Amniotic epithelial cell (primary cell): Measurements from ENCODE around the gene COA6.
"Not testable (repeated sequence)": the region's sequence is repeated elsewhere in the genome, so short reads cannot be mapped to it uniquely, and the experiment has no call there.

Source experiments
- DNase-seq: peaks from one replicate; pipeline ENCODE4 v3.0.0-alpha.2; 2010; ENCODE audit warnings: low read depth

The COA6 gene

DNA sequence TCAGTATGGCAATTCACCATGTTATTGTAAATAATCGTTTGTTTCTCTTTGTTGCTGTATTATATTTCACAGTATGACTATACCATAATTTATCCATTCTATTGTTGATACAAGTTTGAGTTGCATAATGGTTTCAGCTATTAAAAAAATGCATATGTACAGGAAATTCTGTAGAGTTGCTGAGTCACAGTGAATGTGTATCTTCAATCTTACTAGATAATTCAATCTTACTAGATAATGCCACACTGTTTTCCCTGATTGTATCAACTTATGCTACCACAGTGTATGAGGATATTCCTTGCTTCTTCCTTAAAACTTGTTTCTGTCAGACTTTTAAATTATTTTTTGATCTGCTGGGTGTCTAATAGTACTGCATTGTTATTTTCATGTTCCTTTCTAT, 3.5 kb upstream of the COA6 start:
- peak; percentile 30 for DNase-seq

DNA sequence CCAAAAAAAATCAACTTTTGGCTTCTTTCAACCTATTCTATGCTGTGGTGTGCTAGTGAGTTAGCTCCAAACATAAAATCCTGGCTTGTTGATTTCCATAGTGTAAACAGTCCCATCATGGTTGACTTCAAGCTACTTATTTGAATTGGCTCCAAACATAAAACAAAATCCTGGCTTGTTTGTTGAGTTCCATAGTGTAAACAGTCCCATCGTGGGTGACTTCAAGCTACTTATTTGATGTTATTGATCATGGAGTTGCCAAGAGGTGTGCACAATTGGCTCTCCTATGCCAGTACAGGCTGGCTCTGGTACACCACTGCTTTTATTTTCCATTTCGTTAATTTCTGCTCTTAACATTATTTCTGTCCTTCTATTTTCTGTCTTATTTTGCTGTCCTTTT, 1.8 kb upstream of the COA6 start:
- DNase-seq, result no peak

DNA sequence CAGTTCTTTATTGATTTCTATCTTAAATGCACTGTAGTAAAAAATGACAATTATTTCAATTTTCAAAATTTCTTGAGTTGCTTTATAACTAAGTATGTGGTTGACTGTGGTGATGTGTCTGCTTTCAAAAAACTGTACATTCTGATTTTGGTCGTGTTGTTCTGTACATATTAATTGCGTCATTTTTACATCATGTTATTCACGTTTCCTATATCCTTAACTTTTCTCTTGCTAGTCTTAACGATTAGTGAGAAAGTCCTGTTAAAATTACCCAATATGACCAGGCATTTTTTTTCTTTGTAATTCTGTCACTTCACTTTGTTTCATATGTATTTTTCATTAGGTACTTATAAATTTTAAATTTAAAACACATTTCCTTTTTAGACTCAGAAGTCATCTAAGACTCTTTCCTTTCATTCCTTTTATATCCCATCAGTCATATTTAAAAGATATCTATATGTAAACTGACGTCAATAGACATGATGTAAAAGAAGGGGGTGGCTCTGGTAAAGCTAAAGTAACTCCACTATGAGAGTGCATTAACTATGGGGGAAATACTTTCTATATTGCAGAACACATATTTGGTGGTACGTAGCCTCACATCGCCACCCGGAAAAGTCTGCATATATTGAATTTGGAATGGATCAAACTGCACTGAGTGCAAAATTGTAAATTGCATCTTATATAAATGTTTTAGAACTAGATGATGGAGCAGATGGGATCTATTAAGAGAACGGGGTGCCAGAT, 1.1 kb upstream of the COA6 start:
- DNase-seq, result no peak

DNA sequence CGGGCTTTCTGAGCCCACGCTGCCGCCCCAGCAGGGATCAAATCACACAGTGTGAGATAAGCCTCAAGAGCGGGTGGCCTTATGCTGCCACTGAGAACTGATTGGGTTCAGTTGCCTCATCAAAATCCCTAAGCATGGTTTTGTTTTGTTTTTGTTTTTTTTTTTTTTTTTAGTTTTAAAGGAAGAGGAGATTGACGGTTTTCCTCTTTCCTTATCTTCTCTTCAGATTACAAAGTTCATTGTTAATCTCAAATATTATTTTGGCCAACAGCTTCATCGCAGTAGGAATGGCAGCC, 651 bp downstream of the COA6 start:
- no peak for DNase-seq

DNA sequence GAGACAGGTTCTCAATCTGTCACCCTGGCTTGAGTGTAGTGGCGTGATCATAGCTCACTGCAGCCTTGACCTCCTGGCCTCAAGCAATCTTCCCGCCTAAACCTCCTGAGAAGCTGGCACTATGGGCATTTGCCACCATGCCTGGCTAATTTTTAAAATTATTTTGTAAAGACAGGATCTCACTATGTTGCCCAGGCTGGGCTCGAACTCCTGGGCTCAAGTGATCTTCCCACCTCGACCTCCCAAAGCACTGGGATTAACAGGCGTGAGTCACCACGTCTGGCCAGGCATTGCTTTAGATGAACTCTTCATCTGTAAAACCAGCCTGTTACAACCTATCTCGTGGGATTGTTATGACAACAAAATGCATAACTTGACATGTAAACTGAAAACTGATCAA, 2.4 kb downstream of the COA6 start:
- DNase-seq, result peak; percentile 18

DNA sequence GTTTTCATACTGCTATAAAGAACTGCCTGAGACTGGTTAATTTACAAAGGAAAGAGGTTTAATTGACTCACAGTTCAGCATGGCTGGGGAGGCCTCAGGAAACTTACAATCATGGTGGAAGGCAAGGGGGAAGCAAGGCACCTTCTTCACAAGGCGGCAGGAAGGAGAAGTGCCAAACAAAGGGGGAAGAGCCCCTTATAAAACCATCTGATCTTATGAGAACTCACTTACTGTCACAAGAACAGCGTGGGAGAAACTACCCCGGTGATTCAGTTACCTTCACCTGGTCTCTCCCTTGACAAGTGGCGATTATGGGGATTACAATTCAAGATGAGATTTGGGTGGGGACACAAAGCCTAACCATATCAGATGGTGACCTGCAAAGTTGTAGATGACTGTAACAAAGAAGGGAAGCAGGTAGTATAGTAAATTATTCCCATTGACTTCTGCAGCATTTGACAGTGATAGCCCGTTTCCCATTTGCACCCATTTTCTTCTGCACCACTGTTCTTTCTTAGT, 6.4 kb downstream of the COA6 start:
- DNase-seq, result not testable (repeated sequence)

DNA sequence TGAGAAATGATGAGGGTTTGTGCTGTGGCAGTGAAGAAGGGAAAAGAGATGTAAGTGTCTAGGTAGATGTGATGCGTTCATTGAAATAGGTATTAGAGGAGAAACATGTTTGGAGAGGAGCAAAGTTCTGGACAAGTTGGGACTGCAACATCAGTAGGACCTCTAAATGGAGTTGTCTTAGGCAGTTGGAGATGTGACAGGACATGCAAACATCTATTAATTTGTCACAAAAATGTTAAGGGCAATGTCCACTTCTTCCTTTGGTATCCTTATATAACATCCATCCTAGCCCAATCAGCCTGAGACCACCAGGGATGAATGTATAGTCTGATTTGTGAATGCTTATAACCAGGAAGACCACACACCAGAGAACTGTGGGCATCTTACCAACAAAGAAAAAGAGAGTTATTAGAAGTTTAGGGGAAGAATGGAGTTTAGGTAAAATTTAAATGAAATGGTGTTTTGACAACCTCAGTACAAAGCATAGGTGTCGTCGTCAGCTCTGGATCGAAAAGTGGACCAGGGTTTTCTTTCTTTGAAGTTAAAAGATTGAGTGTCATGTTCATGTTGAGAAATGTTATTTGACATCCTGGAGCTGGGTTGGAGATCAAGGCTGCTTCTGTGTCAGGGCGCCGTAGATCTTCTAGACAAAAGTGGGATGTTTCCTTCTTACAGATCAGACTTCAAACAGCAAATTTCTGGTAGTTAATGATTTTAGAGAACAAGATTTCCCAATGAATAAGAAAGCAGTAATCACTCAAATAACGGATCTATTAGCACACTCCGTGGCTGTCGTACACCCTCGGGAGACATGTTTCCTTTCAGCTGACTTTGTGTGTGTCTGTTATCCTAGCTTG, 8.7 kb downstream of the COA6 start:
- DNase-seq, result no peak

DNA sequence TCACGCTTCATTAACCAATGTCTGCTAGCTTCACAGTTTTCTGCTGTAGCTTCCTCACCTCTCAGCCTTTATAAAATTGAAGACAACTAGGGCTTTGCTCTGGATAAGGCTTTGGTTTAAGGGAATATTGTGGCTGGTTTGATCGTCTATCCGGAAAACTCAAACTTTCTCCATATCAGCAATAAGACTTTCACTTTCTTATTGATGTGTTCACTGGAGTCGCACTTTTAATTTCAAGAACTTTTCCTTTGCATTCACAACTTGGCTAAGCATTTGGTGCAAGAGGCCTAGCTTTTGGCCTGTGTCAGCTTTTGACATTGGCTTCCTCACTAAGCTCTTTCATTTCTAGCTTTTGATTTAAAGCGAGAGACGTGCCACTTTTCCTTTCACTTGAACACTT, 12.9 kb downstream of the COA6 start:
- no peak for DNase-seq

DNA sequence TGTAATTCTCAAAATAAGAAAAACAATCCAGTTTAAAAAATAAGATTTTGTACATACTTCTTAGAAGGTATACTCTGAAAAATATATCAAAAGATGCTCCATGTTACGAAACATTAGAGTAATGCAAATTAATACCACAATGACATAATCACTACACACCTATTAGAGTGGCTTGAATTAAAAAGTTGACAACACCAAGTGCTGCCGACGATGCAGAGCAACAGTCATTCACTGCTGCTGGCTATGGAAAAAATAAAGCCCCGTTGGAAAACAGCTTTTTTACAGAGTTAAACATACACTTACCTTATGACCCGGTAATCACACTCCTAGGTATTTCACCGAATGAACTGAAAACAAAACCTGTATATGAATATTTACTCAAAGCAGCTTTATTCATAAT, 14.8 kb downstream of the COA6 start:
- DNase-seq, result no peak

DNA sequence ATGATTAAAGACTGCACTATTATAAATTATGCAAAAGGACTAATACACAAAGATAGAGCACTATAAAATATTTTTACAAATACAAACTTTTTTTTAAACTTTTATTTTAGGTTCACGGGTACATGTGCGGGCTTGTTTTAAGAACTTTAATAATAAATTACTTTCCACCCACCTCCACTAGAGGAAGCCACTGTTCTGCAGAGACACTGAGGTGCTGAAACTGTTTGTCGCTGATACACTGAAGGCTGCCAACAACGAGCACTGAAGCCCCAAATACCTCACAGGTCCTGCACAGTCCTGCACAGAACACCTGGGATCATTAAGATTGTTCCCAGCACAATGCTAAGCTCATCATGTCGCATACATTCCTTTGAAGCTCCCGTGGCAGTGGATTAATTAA, 19.9 kb downstream of the COA6 start:
- DNase-seq, result no peak

DNA sequence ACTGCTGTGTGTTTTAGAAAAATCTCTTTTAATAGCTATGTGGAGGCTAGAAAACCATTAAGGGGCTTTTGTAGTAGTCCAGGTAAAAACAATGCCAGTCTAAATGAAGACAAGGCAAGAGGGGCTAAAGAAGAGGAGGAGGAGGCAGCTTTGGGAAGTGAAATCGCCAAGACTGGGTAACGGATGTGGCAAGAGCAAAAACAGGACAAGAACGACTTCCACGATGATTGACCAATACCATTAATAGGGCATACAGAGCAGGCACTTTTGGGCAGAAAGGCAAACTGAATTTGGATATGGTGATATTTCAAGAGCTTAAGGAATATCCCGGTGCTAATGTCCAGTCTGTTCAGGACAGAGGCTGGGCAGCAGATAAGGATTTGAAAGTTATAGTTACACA, 22.0 kb downstream of the COA6 start:
- no peak for DNase-seq

DNA sequence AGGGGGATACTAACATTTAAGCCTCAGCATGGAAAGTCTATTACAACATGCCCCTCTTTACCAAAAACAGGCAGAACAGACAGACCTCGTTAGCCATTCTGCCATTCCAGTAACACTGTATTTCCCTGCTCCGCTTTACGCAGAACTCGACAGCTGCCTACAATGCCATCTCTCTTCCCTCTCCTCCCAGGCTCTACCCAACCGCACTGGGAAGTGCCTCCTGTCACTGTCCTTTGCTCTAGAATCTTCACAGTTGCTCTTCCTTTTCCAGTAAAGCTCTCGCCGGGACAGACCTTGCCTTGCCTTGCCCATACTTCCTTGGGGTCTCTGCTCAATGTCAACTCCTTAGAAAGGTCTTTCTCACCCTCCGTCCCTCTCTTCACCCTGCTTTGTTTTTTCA, 22.8 kb downstream of the COA6 start:
- no peak for DNase-seq

DNA sequence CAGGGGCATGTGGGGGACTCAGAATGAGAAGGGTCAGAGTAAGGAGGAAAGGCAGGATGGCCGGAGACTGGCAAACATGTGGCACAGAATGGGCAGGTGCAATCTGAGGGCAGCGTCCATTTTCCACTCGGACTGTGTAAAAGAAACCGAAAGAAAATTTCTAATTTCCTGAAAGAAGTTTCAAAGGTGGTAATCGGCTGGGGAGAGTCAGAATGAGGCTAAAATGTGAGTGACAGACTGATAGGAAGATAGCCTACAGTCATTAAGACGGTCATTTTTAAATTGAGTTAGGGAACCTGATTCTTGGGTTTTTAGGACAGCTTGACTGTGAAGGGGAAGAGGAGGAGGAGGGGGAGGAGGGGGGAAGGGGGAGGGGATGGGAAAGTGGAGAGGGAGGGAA, 23.6 kb downstream of the COA6 start:
- no peak for DNase-seq

DNA sequence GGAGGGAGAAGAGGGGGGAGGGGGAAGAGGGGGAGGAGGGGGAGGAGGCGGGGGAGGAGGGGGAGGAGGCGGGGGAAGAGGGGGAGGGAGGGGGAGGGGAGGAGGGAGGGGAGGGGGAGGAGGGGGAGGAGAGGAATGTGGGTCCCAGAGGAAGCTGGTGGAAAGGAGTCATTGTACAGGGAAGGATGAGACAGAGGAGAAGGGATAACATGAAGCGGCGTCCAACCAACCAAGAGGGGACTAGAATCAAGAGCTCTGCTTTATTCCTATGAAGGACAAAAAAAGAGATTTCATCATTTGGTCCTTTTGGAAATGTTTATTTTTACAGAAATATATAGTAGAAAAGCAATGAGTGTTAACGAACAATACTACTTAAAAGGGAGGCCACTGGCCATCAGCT, 24.5 kb downstream of the COA6 start:
- DNase-seq, result no peak

DNA sequence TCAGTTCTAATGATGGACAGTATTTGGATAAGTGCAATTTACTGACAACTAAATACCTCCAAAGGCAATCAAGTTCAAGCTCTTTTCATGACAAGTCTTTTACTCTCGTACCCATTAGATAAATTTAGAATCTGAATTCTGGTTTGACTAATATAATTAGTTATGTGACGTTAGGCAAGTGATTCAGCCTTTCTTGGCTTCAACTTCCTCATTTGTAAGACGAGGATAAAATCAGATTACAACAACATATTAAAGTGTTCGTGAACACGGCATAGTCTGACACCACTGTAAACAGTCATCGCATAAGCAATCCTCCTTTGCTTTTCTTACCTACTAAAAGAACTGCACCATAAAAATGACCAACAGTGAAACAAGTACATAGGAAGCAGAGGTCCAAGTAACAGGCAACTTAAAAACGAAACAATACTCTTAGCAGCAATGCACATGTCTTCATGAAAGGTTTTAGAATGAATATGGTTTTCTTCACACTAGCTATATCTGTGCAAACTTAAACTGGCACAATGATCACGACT, 25.7 kb downstream of the COA6 start:
- DNase-seq, result peak; percentile 21

DNA sequence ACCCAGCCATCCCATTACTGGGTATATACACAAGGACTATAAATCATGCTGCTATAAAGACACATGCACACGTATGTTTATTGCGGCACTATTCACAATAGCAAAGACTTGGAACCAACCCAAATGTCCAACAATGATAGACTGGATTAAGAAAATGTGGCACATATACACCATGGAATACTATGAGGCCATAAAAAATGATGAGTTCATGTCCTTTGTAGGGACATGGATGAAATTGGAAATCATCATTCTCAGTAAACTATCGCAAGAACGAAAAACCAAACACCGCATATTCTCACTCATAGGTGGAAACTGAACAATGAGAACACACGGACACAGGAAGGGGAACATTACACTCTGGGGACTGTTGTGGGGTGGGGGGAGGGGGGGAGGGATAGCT, 26.3 kb downstream of the COA6 start:
- not testable (repeated sequence) for DNase-seq

DNA sequence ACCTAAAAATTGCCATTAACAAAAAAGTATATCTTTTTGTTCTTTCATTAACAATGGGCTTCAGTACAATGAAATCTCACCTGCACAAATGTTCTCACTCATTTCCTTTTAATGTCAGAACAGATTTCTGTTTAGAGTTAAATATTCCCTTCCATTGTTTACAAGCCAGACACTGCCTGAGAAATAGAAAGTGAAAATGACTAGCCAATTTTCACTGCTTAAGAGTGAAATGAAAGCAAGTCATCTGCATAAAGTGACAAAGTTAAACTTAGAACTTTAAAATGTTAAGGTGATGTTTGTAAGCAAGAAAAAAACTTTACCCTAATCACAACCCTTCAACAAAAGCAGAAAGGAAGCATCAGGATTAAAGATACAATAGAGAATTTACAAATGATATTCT, 27.5 kb downstream of the COA6 start:
- no peak for DNase-seq

DNA sequence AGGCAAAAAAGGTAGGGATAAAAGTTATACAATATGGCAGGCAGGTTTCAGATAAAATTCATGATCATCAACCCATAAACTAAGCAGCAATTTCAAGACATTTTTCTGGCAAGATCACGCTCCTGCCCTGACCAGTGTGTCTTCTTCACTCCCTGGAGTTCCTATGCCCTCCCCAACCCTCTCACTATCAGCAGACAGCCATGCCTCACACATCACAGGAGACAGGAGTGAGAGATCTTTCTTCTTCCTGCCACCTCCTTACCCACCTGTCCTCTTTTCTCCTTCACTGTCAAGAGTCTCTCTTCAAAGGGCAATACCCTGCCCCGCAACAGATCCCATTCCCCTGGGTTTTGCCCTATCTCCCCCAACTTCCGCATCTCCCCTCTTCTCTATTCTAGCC, 28.4 kb downstream of the COA6 start:
- no peak for DNase-seq

DNA sequence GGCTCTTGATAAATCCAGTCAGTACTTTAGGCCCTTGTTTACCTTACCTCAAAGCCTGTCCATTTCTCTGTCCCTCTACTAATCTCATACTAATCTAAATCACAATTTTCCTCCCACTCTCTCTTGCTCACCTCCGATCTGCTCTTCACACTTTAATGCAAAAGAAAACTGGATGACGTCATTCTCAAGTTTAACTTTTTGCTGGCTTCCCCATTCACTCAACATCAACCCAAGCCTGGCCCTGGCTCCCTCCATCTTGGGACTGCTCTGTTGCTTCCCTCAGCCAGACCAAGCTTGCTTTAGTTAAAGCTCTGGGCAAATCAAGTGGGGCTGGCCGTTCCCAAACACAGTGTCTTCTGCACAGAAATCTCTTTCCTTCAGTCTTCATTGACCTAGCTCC, 29.7 kb downstream of the COA6 start:
- DNase-seq, result no peak

DNA sequence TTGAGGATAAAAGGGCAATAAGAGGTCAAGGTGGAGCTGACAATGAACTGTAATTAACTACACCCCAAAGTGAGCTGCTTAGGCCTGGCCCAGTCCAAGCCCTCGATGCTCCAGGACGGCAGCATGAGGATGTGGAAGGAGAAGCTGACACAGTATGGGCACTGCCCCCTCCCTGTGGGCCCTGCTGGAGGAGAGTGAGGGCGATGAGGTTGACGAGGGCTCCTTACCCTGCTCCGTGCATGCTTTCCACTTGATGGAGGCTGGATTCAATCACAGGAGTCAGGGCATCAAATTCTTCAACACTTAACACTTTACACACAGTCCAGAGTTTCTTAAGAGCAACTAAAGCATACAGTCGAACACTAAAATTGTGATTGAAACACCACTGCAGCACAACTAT, 32.4 kb downstream of the COA6 start:
- no peak for DNase-seq

DNA sequence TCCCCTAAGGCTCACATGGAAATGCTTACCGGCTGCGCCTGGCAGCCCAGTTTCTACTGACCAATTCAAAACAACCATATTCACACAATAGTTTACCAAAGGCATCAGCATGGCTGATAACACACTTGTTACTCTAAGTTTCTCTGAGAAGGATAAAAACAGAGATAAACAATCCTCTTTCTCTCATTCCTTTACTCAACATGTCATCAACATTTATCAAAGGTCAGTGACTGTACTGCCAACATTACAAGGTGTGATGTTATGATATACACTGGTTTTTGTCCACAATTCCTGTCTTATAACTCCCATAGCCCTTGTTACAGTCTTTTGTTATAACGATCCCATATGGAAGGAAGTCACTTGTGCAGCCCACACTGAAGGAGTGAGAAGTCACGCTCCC, 33.6 kb downstream of the COA6 start:
- peak; percentile 8 for DNase-seq

DNA sequence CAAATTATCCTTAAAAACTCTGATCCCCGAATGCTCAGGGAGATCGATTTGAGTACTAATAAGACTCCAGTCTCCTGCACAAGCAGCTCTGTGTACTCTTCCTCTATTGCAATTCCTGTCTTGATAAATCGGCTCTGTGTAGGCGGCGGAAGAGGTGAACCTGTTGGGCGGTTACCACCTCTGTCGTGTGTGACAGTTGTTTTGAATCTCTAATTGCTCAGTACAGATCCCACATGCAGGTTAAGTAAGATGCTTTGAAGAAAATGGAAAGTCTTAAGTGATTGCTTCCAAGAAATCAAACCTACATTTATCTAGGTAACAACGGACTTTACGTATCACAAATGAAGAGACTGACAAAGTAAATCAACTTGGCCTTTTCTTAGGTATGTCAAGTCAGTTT, 35.5 kb downstream of the COA6 start:
- no peak for DNase-seq

DNA sequence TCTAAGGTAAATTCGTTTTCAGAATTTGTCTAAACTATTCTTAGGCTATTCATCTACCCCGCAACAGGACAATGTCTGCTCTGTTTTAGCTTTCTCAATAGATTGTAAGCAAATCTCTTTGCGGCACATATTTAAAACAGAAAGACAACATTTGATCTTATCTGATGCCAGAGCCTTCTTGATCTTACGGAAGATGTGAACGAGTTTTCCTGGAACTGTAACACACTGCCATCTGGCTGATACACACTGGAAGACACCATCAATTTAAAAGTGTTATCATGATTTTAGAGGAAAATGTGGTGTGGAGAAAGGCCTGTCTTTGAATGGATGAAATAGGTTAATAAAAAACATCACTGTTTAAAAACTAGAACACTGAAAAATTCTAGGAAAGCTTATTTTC, 36.1 kb downstream of the COA6 start:
- peak; percentile 40 for DNase-seq
